Left lung (tissue), 10 donors: ENCODE data around the gene OASL. TPM values are rescaled to one million over a fixed set of nuclear protein-coding genes. Genes with fewer than 3 reads are reported as not detected.

Experiments used
- ATAC-seq: fragments of 200-7000 bp; cut with Tn5 transposase; one replicate; pipeline ENCODE4 v1.9.1; 2020; ENCODE audit warnings: moderate library complexity
- DNase-seq, 4 donors: peaks; one replicate each; pipeline ENCODE4 v3.0.0-alpha.2; 2013 to 2020
- H3K27ac ChIP-seq, 2 donors: fragments of 200-600 bp; sonication (generic) in 1 of 2; one replicate each; pipeline versions ENCODE4 v1.5.0 to v1.8.0; 2020 to 2021
- H3K27me3 ChIP-seq, 2 donors: fragments of 200-600 bp; sonication (generic) in 1 of 2; one replicate each; pipeline versions ENCODE4 v1.5.0 to v1.8.0; 2020 to 2021
- H3K36me3 ChIP-seq, 2 donors: fragments of 200-600 bp; sonication (generic) in 1 of 2; one replicate each; pipeline versions ENCODE4 v1.5.0 to v1.8.0; 2020 to 2021
- H3K4me1 ChIP-seq, 2 donors: fragments of 200-600 bp; one replicate each; pipeline ENCODE4 v1.8.0; 2021
- H3K4me3 ChIP-seq, 2 donors: fragments of 200-600 bp; sonication (generic) in 1 of 2; one replicate each; pipeline versions ENCODE4 v1.5.0 to v1.8.0; 2020 to 2021; ENCODE audit warnings: mild to moderate bottlenecking in 1 of 2
- H3K9me3 ChIP-seq, 2 donors: fragments of 200-600 bp; sonication (generic) in 1 of 2; one replicate each; pipeline versions ENCODE4 v1.5.0 to v1.8.0; 2020 to 2021
- intact Hi-C, 2 donors: fragments of 100-400 bp; cut with DNase I; formaldehyde crosslinking; loops; one replicate each; pipeline versions ENCODE4 v1.11.2 to v1.14.2; 2022
- polyA plus RNA-seq, 6 donors: library from polyadenylated mRNA; unstranded; fragments of 120-200 nt; gene quantifications; one replicate each; pipeline ENCODE4 v1.2.1, GENCODE V29; 2013; ENCODE audit not compliant: insufficient read length in 6 of 6
- total RNA-seq, 2 donors: library from RNA; stranded (reverse); fragmentation: NEBNext Ultra II Directional; extraction: Animal tissue kit (Norgen Biotek cat#: 25700); gene quantifications; one replicate each; pipeline ENCODE4 v1.2.1, GENCODE V29; 2021
- TF ChIP-seq, protein P1 (sequence below), 2 donors: fragments of 200-600 bp; sonication (generic) in 1 of 2; IDR thresholded peaks; one replicate each; pipeline versions ENCODE4 v1.5.0 to v1.8.0; 2021; ENCODE audit warnings: antibody characterized with exemption in 2 of 2
- donor health status: DM: no; HTN: yes; CAD: no.
- donor health status: DM: no; HTN: no; CAD: no.

The OASL gene
- total and polyA plus RNA-seq, 8 donors: 0.06 to 11.9 (median 0.32) TPM; not detected in 1

DNA sequence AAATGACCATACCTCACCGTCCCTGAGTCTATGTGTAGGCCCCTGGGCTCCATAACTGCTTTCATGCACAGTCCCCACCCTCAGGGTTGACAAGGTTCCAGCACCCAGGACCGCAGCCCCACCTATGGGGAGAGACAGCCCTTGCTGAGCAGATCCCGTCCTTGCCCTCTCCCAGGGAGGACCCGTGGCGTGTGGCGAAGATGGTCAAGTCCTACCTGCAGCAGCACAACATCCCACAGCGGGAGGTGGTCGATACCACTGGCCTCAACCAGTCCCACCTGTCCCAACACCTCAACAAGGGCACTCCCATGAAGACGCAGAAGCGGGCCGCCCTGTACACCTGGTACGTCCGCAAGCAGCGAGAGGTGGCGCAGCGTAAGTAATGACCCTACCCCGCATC lies 50.4 kb downstream of the OASL start:
- TF ChIP-seq, protein P1, sequence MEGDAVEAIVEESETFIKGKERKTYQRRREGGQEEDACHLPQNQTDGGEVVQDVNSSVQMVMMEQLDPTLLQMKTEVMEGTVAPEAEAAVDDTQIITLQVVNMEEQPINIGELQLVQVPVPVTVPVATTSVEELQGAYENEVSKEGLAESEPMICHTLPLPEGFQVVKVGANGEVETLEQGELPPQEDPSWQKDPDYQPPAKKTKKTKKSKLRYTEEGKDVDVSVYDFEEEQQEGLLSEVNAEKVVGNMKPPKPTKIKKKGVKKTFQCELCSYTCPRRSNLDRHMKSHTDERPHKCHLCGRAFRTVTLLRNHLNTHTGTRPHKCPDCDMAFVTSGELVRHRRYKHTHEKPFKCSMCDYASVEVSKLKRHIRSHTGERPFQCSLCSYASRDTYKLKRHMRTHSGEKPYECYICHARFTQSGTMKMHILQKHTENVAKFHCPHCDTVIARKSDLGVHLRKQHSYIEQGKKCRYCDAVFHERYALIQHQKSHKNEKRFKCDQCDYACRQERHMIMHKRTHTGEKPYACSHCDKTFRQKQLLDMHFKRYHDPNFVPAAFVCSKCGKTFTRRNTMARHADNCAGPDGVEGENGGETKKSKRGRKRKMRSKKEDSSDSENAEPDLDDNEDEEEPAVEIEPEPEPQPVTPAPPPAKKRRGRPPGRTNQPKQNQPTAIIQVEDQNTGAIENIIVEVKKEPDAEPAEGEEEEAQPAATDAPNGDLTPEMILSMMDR (IDR thresholded peaks at IDR 0.05): no peak
- no peaks in the 10 kb centered on the region for H3K9me3 ChIP-seq
- H3K4me1 ChIP-seq: no peaks in the 10 kb centered on the region
- no peaks in the 10 kb centered on the region for H3K27me3 ChIP-seq
- ATAC-seq: no peak
- intact Hi-C loops: no loop called here
- DNase-seq: no peak
- no peak overlapping the region for H3K4me3 ChIP-seq
- no peaks in the 10 kb centered on the region for H3K36me3 ChIP-seq
- no peak overlapping the region for H3K27ac ChIP-seq

- ATAC-seq: no peak
- no peak for DNase-seq
- TF ChIP-seq, protein P1 (IDR thresholded peaks at IDR 0.05): no peak
- no peaks in the 10 kb centered on the region for H3K27me3 ChIP-seq
- H3K4me1 ChIP-seq: no peaks in the 10 kb centered on the region
- intact Hi-C loops: no loop called here
- no peak overlapping the region for H3K27ac ChIP-seq
- no peaks in the 10 kb centered on the region for H3K36me3 ChIP-seq
- no peak overlapping the region for H3K4me3 ChIP-seq
- H3K9me3 ChIP-seq: no peaks in the 10 kb centered on the region
Observed at GRCh38 chr12:120988234-120988633, 50.8 kb downstream of the OASL start.

GRCh38 chr12:120984351-120984898 lies 54.6 kb downstream of the OASL start:
- ATAC-seq (no peak), DNase-seq (no peak)
- no peak overlapping the region for H3K4me3 ChIP-seq
- intact Hi-C loops: no loop called here
- TF ChIP-seq, protein P1 (IDR thresholded peaks at IDR 0.05): no peak
- H3K27me3 ChIP-seq: no peaks in the 10 kb centered on the region
- no peaks in the 10 kb centered on the region for H3K36me3 ChIP-seq
- H3K9me3 ChIP-seq: no peaks in the 10 kb centered on the region
- no peak overlapping the region for H3K27ac ChIP-seq
- no peaks in the 10 kb centered on the region for H3K4me1 ChIP-seq

DNA sequence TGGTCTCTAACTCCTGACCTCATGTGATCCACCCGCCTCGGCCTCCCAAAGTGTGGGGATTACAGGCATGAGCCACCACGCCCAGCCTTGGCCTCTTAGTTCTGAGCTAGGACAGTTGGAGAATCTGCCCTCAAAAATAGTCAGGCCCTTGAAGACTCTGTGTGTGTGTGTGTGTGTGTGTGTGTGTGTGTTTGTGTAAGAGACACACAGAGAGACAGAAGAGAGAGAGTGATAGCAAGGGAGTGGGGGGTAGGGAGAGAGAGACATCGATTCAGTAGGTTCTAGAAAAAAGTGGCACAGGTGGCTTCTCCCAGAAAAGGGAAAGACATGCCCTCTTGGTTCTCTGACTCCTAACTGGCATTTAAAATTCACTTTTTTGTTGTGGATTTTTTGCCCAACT lies 55.3 kb downstream of the OASL start:
- Histone ChIP-seq H3K9me3 (no peaks in the 10 kb centered on the region), H3K27ac (no peak overlapping the region), H3K27me3 (no peaks in the 10 kb centered on the region), H3K4me1 (no peaks in the 10 kb centered on the region), H3K4me3 (no peak overlapping the region), H3K36me3 (no peaks in the 10 kb centered on the region)
- ATAC-seq (no peak), DNase-seq (no peak)
- intact Hi-C loops: no loop called here
- TF ChIP-seq, protein P1 (IDR thresholded peaks at IDR 0.05): no peak

DNA sequence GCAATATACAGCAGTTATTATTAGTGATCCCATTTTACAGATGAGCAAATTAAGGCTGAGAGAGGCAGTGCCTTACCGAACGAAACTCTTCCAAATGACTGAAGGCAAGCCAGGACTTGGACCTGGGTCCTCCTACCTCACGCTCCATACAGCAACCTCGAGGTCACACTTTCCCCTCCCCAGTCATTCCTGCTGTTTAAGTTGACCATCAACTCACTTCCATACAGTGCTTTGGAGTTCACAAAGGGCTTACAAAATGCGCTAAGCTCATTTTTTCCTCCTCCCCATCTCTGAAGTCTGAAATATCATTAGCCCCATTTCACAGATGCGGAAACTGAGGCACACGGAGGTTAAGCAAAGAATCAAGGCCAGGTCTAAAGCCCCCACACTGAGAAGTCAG lies 56.4 kb downstream of the OASL start:
- H3K9me3 ChIP-seq: no peaks in the 10 kb centered on the region
- DNase-seq (no peak), ATAC-seq (no peak)
- TF ChIP-seq, protein P1 (IDR thresholded peaks at IDR 0.05): no peak
- H3K36me3 ChIP-seq: no peaks in the 10 kb centered on the region
- H3K4me3 ChIP-seq: no peak overlapping the region
- H3K27me3 ChIP-seq: no peaks in the 10 kb centered on the region
- no peak overlapping the region for H3K27ac ChIP-seq
- intact Hi-C loops: no loop called here
- no peaks in the 10 kb centered on the region for H3K4me1 ChIP-seq
